GM12801 (cell line): Measurements from ENCODE around the gene TRAPPC12.

ENCODE experiments used
- CTCF ChIP-seq: IDR thresholded peaks from one replicate; pipeline ENCODE4 v1.5.1; 2011; ENCODE audit warnings: control low read depth; ENCODE audit not compliant: insufficient read length; ENCODE audit errors: extremely low read depth

Gene TRAPPC12

GRCh38 chr2:3476985-3477327 is 97.5 kb downstream of the TRAPPC12 start:
- TF ChIP-seq CTCF, result no peak

- no peak for TF ChIP-seq CTCF
Measured at GRCh38 chr2:3478846-3479385, 99.4 kb downstream of the TRAPPC12 start.

GRCh38 chr2:3479430-3480320 is 100.2 kb downstream of the TRAPPC12 start:
- no peak for TF ChIP-seq CTCF

GRCh38 chr2:3480352-3481010 is 101.0 kb downstream of the TRAPPC12 start:
- no peak for TF ChIP-seq CTCF

- TF ChIP-seq CTCF, result no peak
Measured at GRCh38 chr2:3481011-3481400, 101.5 kb downstream of the TRAPPC12 start.

GRCh38 chr2:3481736-3482362 is 102.4 kb downstream of the TRAPPC12 start:
- TF ChIP-seq CTCF, result no peak

GRCh38 chr2:3482363-3482821 is 102.9 kb downstream of the TRAPPC12 start:
- no peak for TF ChIP-seq CTCF
